ENCODE data around the gene RIPPLY1.

Gene RIPPLY1

DNA sequence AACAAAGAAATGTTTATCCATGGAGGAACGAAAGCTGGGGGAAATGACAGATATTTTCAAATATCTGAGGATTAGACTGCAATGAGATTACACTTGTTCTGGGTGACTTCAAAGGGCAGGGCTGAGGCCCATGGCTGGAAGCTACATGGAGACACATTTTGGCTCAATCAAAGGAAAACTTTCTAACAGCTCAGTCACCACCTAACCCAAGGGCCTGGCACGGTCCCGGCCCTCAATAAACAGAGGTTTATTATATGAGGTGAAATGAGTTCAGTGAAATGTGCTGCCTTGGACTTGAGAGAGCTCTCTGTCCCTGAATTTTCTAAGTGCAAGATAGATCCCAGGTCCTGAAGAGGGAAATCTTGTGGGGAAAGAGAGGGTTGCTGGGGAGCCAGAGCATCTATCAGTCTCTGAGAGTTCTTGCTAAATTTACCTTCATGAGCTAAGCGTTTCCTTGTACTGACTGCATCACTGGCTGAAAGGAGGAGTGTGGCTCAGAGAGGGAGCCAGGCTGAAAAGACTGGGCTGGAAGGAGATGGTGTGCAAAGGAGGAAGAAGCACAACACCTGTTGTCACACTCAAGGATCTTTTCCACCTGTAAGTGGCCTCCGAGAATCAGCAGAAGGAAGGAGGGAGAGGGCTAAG, 2.0 kb upstream of the RIPPLY1 start:
- no peak overlapping the region for H2AFZ ChIP-seq
- no peak overlapping the region for H3K27ac ChIP-seq
- no peaks in the 10 kb centered on the region for H3K36me3 ChIP-seq (ENCODE audit: control insufficient read depth, insufficient read depth, low read length)
- TF ChIP-seq, protein P1, sequence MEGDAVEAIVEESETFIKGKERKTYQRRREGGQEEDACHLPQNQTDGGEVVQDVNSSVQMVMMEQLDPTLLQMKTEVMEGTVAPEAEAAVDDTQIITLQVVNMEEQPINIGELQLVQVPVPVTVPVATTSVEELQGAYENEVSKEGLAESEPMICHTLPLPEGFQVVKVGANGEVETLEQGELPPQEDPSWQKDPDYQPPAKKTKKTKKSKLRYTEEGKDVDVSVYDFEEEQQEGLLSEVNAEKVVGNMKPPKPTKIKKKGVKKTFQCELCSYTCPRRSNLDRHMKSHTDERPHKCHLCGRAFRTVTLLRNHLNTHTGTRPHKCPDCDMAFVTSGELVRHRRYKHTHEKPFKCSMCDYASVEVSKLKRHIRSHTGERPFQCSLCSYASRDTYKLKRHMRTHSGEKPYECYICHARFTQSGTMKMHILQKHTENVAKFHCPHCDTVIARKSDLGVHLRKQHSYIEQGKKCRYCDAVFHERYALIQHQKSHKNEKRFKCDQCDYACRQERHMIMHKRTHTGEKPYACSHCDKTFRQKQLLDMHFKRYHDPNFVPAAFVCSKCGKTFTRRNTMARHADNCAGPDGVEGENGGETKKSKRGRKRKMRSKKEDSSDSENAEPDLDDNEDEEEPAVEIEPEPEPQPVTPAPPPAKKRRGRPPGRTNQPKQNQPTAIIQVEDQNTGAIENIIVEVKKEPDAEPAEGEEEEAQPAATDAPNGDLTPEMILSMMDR (IDR thresholded peaks at IDR 0.05) = no peak
- H3K4me2 ChIP-seq (ENCODE audit: low read length) = no peak overlapping the region
- no peaks in the 10 kb centered on the region for H3K79me2 ChIP-seq
- no peaks in the 10 kb centered on the region for H3K4me1 ChIP-seq
- no peak overlapping the region for H3K9ac ChIP-seq
- no peaks in the 10 kb centered on the region for H3K9me3 ChIP-seq (ENCODE audit: control insufficient read depth, low read length)
- H3K27me3 ChIP-seq (ENCODE audit: control insufficient read depth, insufficient read depth, low read length) = no peaks in the 10 kb centered on the region
- no peak overlapping the region for H3K4me3 ChIP-seq (ENCODE audit: low read depth, low read length)

DNA sequence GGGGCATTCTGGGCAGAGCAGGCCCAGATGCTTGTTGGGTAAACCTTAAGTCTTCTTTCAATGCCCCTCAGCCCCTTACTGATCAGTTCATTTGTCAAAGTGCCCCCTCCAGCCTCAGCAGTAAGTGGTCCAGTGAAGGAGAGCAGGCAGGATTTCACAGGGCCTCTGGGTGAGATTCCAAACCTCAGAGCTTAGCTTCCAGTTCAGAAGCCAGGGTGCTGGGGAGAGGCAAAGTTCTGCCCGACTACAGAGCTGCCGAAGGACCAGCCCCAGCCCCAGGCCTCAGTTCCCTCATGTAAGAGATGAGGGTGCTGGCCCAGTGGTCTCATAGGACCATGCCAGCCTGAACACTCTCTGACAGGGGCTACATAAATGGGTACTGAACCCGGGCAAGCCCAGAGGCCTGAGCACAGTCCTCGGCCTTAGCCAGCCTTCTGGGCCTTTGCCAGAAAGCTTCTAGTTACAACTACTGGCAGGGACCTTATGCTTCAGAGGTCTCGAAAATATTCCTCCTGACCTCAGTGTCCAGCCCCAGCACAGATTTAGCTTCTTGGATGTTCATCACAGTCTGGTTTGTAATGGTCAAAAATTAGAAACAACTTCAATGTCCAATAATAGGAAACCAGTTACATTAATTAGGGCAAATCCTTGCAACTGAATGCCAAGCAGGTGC, 851 bp upstream of the RIPPLY1 start:
- Histone ChIP-seq H2AFZ (no peak overlapping the region), H3K27ac (no peak overlapping the region), H3K36me3 (ENCODE audit: control insufficient read depth, insufficient read depth, low read length) (no peaks in the 10 kb centered on the region), H3K27me3 (ENCODE audit: control insufficient read depth, insufficient read depth, low read length) (no peaks in the 10 kb centered on the region), H3K4me2 (ENCODE audit: low read length) (no peak overlapping the region), H3K9ac (no peak overlapping the region), H3K4me3 (ENCODE audit: low read depth, low read length) (no peak overlapping the region), H3K9me3 (ENCODE audit: control insufficient read depth, low read length) (no peaks in the 10 kb centered on the region), H3K4me1 (no peaks in the 10 kb centered on the region), H3K79me2 (no peaks in the 10 kb centered on the region)
- TF ChIP-seq, protein P1 (IDR thresholded peaks at IDR 0.05) = no peak

GRCh38 chrX:106902684-106903083, 457 bp downstream of the RIPPLY1 start:
- no peak overlapping the region for H3K9ac ChIP-seq
- H3K4me1 ChIP-seq = no peaks in the 10 kb centered on the region
- H3K4me3 ChIP-seq (ENCODE audit: low read depth, low read length) = no peak overlapping the region
- H3K36me3 ChIP-seq (ENCODE audit: control insufficient read depth, insufficient read depth, low read length) = no peaks in the 10 kb centered on the region
- H2AFZ ChIP-seq = no peak overlapping the region
- no peak overlapping the region for H3K27ac ChIP-seq
- no peak overlapping the region for H3K4me2 ChIP-seq (ENCODE audit: low read length)
- no peaks in the 10 kb centered on the region for H3K27me3 ChIP-seq (ENCODE audit: control insufficient read depth, insufficient read depth, low read length)
- TF ChIP-seq, protein P1 (IDR thresholded peaks at IDR 0.05) = no peak
- H3K79me2 ChIP-seq = no peaks in the 10 kb centered on the region
- H3K9me3 ChIP-seq (ENCODE audit: control insufficient read depth, low read length) = no peaks in the 10 kb centered on the region

DNA sequence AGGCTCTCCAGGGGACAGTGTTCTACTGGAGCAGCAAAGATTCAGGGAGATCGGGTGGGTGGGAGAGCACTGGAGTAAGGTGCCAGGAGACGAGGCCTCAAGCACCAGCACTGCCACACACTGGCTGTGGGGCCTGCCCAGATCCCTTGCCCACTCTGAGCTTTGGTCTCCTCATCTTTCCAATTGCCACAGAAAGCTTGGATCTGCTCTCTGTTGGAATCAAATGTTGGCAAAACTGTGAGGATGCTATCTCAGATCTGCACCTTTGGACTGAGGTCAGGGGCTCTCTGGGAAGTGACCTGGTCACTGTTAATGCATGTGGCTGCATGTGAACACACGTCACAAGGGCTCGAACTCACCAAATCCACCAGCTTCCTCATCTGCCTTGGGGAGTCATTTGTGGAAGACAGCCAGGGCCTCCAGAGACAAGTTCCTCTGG, 1.3 kb downstream of the RIPPLY1 start:
- H3K9me3 ChIP-seq (ENCODE audit: control insufficient read depth, low read length) = no peaks in the 10 kb centered on the region
- H3K4me2 ChIP-seq (ENCODE audit: low read length) = no peak overlapping the region
- H3K36me3 ChIP-seq (ENCODE audit: control insufficient read depth, insufficient read depth, low read length) = no peaks in the 10 kb centered on the region
- TF ChIP-seq, protein P1 (IDR thresholded peaks at IDR 0.05) = no peak
- H3K4me3 ChIP-seq (ENCODE audit: low read depth, low read length) = no peak overlapping the region
- no peaks in the 10 kb centered on the region for H3K79me2 ChIP-seq
- no peak overlapping the region for H3K9ac ChIP-seq
- no peak overlapping the region for H3K27ac ChIP-seq
- no peaks in the 10 kb centered on the region for H3K27me3 ChIP-seq (ENCODE audit: control insufficient read depth, insufficient read depth, low read length)
- H3K4me1 ChIP-seq = no peaks in the 10 kb centered on the region
- H2AFZ ChIP-seq = no peak overlapping the region

DNA sequence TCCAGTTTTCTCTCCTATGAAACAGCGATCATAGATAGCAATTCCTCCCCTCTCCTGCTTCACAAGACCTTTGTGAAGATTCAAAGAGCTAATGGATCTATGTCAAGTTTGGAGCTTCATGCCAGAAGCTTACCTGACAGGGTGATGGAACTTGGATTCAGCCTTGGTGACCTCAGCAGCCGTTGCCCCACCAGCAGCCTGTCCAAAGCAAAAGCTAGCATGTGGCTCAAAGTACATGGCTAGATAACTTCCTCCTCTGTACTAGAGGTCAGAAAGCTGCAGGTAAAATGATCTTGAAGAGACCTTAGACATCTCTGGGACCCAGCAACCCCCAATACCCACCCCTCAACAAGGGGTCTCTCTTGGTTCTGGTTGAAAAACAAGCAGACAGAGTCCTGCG, 1.8 kb downstream of the RIPPLY1 start:
- no peaks in the 10 kb centered on the region for H3K4me1 ChIP-seq
- no peak overlapping the region for H2AFZ ChIP-seq
- H3K79me2 ChIP-seq = no peaks in the 10 kb centered on the region
- no peaks in the 10 kb centered on the region for H3K9me3 ChIP-seq (ENCODE audit: control insufficient read depth, low read length)
- H3K27me3 ChIP-seq (ENCODE audit: control insufficient read depth, insufficient read depth, low read length) = no peaks in the 10 kb centered on the region
- H3K4me2 ChIP-seq (ENCODE audit: low read length) = no peak overlapping the region
- no peak overlapping the region for H3K4me3 ChIP-seq (ENCODE audit: low read depth, low read length)
- no peaks in the 10 kb centered on the region for H3K36me3 ChIP-seq (ENCODE audit: control insufficient read depth, insufficient read depth, low read length)
- no peak overlapping the region for H3K27ac ChIP-seq
- TF ChIP-seq, protein P1 (IDR thresholded peaks at IDR 0.05) = no peak
- H3K9ac ChIP-seq = no peak overlapping the region

Data from parathyroid adenoma (tissue), 2 donors.